ENCODE results near the gene ESYT1.

ESYT1 gene

GRCh38 chr12:56169229-56169759, 41.2 kb downstream of the ESYT1 start:
- no peak overlapping the region for H3K27ac ChIP-seq (ENCODE audit: insufficient read depth, low read length, poor library complexity, severe bottlenecking)
- H3K36me3 ChIP-seq (ENCODE audit: control insufficient read depth, insufficient read depth, low read length), result peaks cover 82% of the 10 kb centered on the region
- no peak overlapping the region for H3K4me3 ChIP-seq (ENCODE audit: insufficient read depth, low read depth, low read length, poor library complexity, severe bottlenecking)

GRCh38 chr12:56172839-56173238, 44.8 kb downstream of the ESYT1 start:
- Histone ChIP-seq H3K27ac (ENCODE audit: insufficient read depth, low read length, poor library complexity, severe bottlenecking) (no peak overlapping the region), H3K4me3 (ENCODE audit: insufficient read depth, low read depth, low read length, poor library complexity, severe bottlenecking) (no peak overlapping the region), H3K36me3 (ENCODE audit: control insufficient read depth, insufficient read depth, low read length) (peaks cover 77% of the 10 kb centered on the region), H3K4me1 (ENCODE audit: control insufficient read depth, insufficient read depth, low read length, poor library complexity, severe bottlenecking) (no peaks in the 10 kb centered on the region), H3K9me3 (ENCODE audit: control insufficient read depth, low read length) (no peaks in the 10 kb centered on the region), H3K27me3 (replicated peaks; ENCODE audit: control insufficient read depth, insufficient read depth, low read length, poor library complexity, severe bottlenecking) (no peaks in the 10 kb centered on the region)
- DNase-seq, result no peak

More at GRCh38 chr12:56169229-56169759, 41.2 kb downstream of the ESYT1 start:
- Histone ChIP-seq H3K9me3 (ENCODE audit: control insufficient read depth, low read length) (no peaks in the 10 kb centered on the region), H3K4me1 (ENCODE audit: control insufficient read depth, insufficient read depth, low read length, poor library complexity, severe bottlenecking) (no peaks in the 10 kb centered on the region), H3K27me3 (replicated peaks; ENCODE audit: control insufficient read depth, insufficient read depth, low read length, poor library complexity, severe bottlenecking) (no peaks in the 10 kb centered on the region)
- no peak for DNase-seq

GRCh38 chr12:56178347-56178746, 50.3 kb downstream of the ESYT1 start:
- DNase-seq, result no peak
- Histone ChIP-seq H3K27ac (ENCODE audit: insufficient read depth, low read length, poor library complexity, severe bottlenecking) (no peak overlapping the region), H3K9me3 (ENCODE audit: control insufficient read depth, low read length) (no peaks in the 10 kb centered on the region), H3K36me3 (ENCODE audit: control insufficient read depth, insufficient read depth, low read length) (peaks cover 71% of the 10 kb centered on the region), H3K4me3 (ENCODE audit: insufficient read depth, low read depth, low read length, poor library complexity, severe bottlenecking) (no peak overlapping the region), H3K27me3 (replicated peaks; ENCODE audit: control insufficient read depth, insufficient read depth, low read length, poor library complexity, severe bottlenecking) (no peaks in the 10 kb centered on the region), H3K4me1 (ENCODE audit: control insufficient read depth, insufficient read depth, low read length, poor library complexity, severe bottlenecking) (no peaks in the 10 kb centered on the region)

GRCh38 chr12:56186957-56187356, 58.9 kb downstream of the ESYT1 start:
- Histone ChIP-seq H3K36me3 (ENCODE audit: control insufficient read depth, insufficient read depth, low read length) (peaks cover 17% of the 10 kb centered on the region), H3K4me1 (ENCODE audit: control insufficient read depth, insufficient read depth, low read length, poor library complexity, severe bottlenecking) (peaks cover 15% of the 10 kb centered on the region), H3K27ac (ENCODE audit: insufficient read depth, low read length, poor library complexity, severe bottlenecking) (peak overlapping the region; percentile 75), H3K27me3 (replicated peaks; ENCODE audit: control insufficient read depth, insufficient read depth, low read length, poor library complexity, severe bottlenecking) (no peaks in the 10 kb centered on the region), H3K9me3 (ENCODE audit: control insufficient read depth, low read length) (no peaks in the 10 kb centered on the region), H3K4me3 (ENCODE audit: insufficient read depth, low read depth, low read length, poor library complexity, severe bottlenecking) (no peak overlapping the region)
- DNase-seq, result no peak

GRCh38 chr12:56188131-56188777, 60.2 kb downstream of the ESYT1 start:
- DNase-seq, result no peak
- peak overlapping the region; percentile 75 for H3K27ac ChIP-seq (ENCODE audit: insufficient read depth, low read length, poor library complexity, severe bottlenecking)
- H3K4me1 ChIP-seq (ENCODE audit: control insufficient read depth, insufficient read depth, low read length, poor library complexity, severe bottlenecking), result peaks cover 15% of the 10 kb centered on the region

GRCh38 chr12:56188778-56189098, 60.7 kb downstream of the ESYT1 start:
- peak overlapping the region; percentile 74 for H3K4me3 ChIP-seq (ENCODE audit: insufficient read depth, low read depth, low read length, poor library complexity, severe bottlenecking)
- no peaks in the 10 kb centered on the region for H3K9me3 ChIP-seq (ENCODE audit: control insufficient read depth, low read length)
- H3K27me3 ChIP-seq (replicated peaks; ENCODE audit: control insufficient read depth, insufficient read depth, low read length, poor library complexity, severe bottlenecking), result no peaks in the 10 kb centered on the region
- H3K36me3 ChIP-seq (ENCODE audit: control insufficient read depth, insufficient read depth, low read length), result peaks cover 11% of the 10 kb centered on the region
- H3K4me1 ChIP-seq (ENCODE audit: control insufficient read depth, insufficient read depth, low read length, poor library complexity, severe bottlenecking), result peaks cover 15% of the 10 kb centered on the region
- peak overlapping the region; percentile 75 for H3K27ac ChIP-seq (ENCODE audit: insufficient read depth, low read length, poor library complexity, severe bottlenecking)
- peak in 1 of 3 donors; percentile 5 for DNase-seq

More at GRCh38 chr12:56188131-56188777, 60.2 kb downstream of the ESYT1 start:
- H3K27me3 ChIP-seq (replicated peaks; ENCODE audit: control insufficient read depth, insufficient read depth, low read length, poor library complexity, severe bottlenecking), result no peaks in the 10 kb centered on the region
- no peaks in the 10 kb centered on the region for H3K9me3 ChIP-seq (ENCODE audit: control insufficient read depth, low read length)
- H3K36me3 ChIP-seq (ENCODE audit: control insufficient read depth, insufficient read depth, low read length), result peaks cover 15% of the 10 kb centered on the region
- H3K4me3 ChIP-seq (ENCODE audit: insufficient read depth, low read depth, low read length, poor library complexity, severe bottlenecking), result peak overlapping the region; percentile 74

GRCh38 chr12:56189099-56189917, 61.2 kb downstream of the ESYT1 start, which contains the start of gene SMARCC2:
Gene SMARCC2, minus strand, starts transcription at chr12:56189483. Its CDS starts 22 bp downstream, at chr12:56189461.
- peaks cover 15% of the 10 kb centered on the region for H3K4me1 ChIP-seq (ENCODE audit: control insufficient read depth, insufficient read depth, low read length, poor library complexity, severe bottlenecking)
- H3K36me3 ChIP-seq (ENCODE audit: control insufficient read depth, insufficient read depth, low read length), result peaks cover 6% of the 10 kb centered on the region
- peak within 1 kb of the TSS; percentile 85 for H3K27ac ChIP-seq (ENCODE audit: insufficient read depth, low read length, poor library complexity, severe bottlenecking)
- DNase-seq, result peak; percentile 74 to 82 (median 78)
- no peaks in the 10 kb centered on the region for H3K9me3 ChIP-seq (ENCODE audit: control insufficient read depth, low read length)
- no peaks in the 10 kb centered on the region for H3K27me3 ChIP-seq (replicated peaks; ENCODE audit: control insufficient read depth, insufficient read depth, low read length, poor library complexity, severe bottlenecking)
- peak within 1 kb of the TSS; percentile 74 for H3K4me3 ChIP-seq (ENCODE audit: insufficient read depth, low read depth, low read length, poor library complexity, severe bottlenecking)

GRCh38 chr12:56189918-56190694, 62.0 kb downstream of the ESYT1 start:
- DNase-seq, result peak; percentile 56 to 59 (median 59)
- Histone ChIP-seq H3K36me3 (ENCODE audit: control insufficient read depth, insufficient read depth, low read length) (no peaks in the 10 kb centered on the region), H3K27ac (ENCODE audit: insufficient read depth, low read length, poor library complexity, severe bottlenecking) (peak overlapping the region; percentile 85), H3K27me3 (replicated peaks; ENCODE audit: control insufficient read depth, insufficient read depth, low read length, poor library complexity, severe bottlenecking) (no peaks in the 10 kb centered on the region), H3K4me3 (ENCODE audit: insufficient read depth, low read depth, low read length, poor library complexity, severe bottlenecking) (peak overlapping the region; percentile 71), H3K9me3 (ENCODE audit: control insufficient read depth, low read length) (no peaks in the 10 kb centered on the region), H3K4me1 (ENCODE audit: control insufficient read depth, insufficient read depth, low read length, poor library complexity, severe bottlenecking) (peaks cover 15% of the 10 kb centered on the region)

- peaks cover 15% of the 10 kb centered on the region for H3K4me1 ChIP-seq (ENCODE audit: control insufficient read depth, insufficient read depth, low read length, poor library complexity, severe bottlenecking)
- no peak for DNase-seq
- H3K27ac ChIP-seq (ENCODE audit: insufficient read depth, low read length, poor library complexity, severe bottlenecking), result peak overlapping the region; percentile 85
- no peaks in the 10 kb centered on the region for H3K9me3 ChIP-seq (ENCODE audit: control insufficient read depth, low read length)
- H3K4me3 ChIP-seq (ENCODE audit: insufficient read depth, low read depth, low read length, poor library complexity, severe bottlenecking), result peak overlapping the region; percentile 71
- no peaks in the 10 kb centered on the region for H3K27me3 ChIP-seq (replicated peaks; ENCODE audit: control insufficient read depth, insufficient read depth, low read length, poor library complexity, severe bottlenecking)
- no peaks in the 10 kb centered on the region for H3K36me3 ChIP-seq (ENCODE audit: control insufficient read depth, insufficient read depth, low read length)
Observed at GRCh38 chr12:56190695-56191155, 62.7 kb downstream of the ESYT1 start.
